ENCODE measurements around the gene VEPH1. TPM values are rescaled to one million over a fixed set of nuclear protein-coding genes. Genes with fewer than 3 reads are reported as not detected.

Gene VEPH1
- polyA plus RNA-seq, 2 of the 4 experiments (the other 2 are of a cell fraction) = 0.04 to 0.16 TPM

DNA sequence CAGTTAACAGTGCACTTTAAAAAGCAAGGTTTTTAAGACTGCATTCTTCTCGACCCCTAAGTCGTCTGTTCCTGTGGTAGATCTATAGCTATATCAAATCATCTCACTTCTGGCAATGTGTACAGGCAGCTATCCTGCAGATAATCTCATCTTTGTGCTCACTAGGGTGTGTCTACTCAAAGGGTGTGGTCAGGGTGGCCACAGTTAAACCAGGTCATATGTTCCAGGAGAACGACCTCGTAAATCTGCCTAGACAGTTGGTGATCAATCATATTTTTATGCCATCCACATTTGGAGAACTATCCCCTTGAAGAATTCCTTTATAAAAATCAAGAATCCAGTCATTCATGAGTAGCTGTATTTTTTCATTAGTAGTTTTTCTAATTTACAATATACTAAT lies 3.0 kb downstream of the VEPH1 start:
- ATAC-seq (peak in 1 of 2 experiments; percentile 30; a peak in 1 of 6 replicates), DNase-seq (ENCODE audit: low read depth in 1 of 2, low spot score in 1 of 2) (peak in 1 of 2 experiments; percentile 7), FAIRE-seq (no peak)
- Histone ChIP-seq H3K4me2 (peak overlapping the region; percentile 47), H3K4me1 (0 out of 3 replicates have a peak, but pooled peaks cover 6% of the 10 kb centered on the region), H3K9me3 (no peaks in the 10 kb centered on the region), H3K4me3 (no peak overlapping the region), H3K27ac (no peak overlapping the region)
- ChIA-PET CTCF (interaction anchor here (1.1 to 11.1 kb wide), 2 partner anchors 33 to 298 kb away, joined by 4 to 188 read pairs; no protein-coding TSS in a partner anchor), POLR2A (no interaction called here)
- no peak for TF ChIP-seq CBX2 (IDR thresholded peaks at IDR 0.05; ENCODE audit: borderline replicate concordance, low read depth)
- no peak for TF ChIP-seq SMC3 (IDR thresholded peaks at IDR 0.05)
- TF ChIP-seq, protein P1, sequence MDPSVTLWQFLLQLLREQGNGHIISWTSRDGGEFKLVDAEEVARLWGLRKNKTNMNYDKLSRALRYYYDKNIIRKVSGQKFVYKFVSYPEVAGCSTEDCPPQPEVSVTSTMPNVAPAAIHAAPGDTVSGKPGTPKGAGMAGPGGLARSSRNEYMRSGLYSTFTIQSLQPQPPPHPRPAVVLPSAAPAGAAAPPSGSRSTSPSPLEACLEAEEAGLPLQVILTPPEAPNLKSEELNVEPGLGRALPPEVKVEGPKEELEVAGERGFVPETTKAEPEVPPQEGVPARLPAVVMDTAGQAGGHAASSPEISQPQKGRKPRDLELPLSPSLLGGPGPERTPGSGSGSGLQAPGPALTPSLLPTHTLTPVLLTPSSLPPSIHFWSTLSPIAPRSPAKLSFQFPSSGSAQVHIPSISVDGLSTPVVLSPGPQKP (IDR thresholded peaks at IDR 0.05; ENCODE audit: low read depth, low read length) = no peak
- TF ChIP-seq FOSL2 (IDR thresholded peaks at IDR 0.05) = no peak
- TF ChIP-seq FOSL2 (CRISPR knock-in tag; IDR thresholded peaks at IDR 0.05) = no peak
- TF ChIP-seq, protein P2, sequence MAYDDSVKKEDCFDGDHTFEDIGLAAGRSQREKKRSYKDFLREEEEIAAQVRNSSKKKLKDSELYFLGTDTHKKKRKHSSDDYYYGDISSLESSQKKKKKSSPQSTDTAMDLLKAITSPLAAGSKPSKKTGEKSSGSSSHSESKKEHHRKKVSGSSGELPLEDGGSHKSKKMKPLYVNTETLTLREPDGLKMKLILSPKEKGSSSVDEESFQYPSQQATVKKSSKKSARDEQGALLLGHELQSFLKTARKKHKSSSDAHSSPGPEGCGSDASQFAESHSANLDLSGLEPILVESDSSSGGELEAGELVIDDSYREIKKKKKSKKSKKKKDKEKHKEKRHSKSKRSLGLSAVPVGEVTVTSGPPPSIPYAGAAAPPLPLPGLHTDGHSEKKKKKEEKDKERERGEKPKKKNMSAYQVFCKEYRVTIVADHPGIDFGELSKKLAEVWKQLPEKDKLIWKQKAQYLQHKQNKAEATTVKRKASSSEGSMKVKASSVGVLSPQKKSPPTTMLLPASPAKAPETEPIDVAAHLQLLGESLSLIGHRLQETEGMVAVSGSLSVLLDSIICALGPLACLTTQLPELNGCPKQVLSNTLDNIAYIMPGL (CRISPR knock-in tag; IDR thresholded peaks at IDR 0.05; ENCODE audit: borderline replicate concordance) = no peak
- TF ChIP-seq, protein P3, sequence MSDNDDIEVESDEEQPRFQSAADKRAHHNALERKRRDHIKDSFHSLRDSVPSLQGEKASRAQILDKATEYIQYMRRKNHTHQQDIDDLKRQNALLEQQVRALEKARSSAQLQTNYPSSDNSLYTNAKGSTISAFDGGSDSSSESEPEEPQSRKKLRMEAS (IDR thresholded peaks at IDR 0.05) = no peak
- TF ChIP-seq HOXB5 (CRISPR knock-in tag; IDR thresholded peaks at IDR 0.05) = no peak
- no peak for TF ChIP-seq ESRRA (IDR thresholded peaks at IDR 0.05; ENCODE audit: borderline replicate concordance, low read length)
- WGBS (ENCODE audit: missing lambda C conversion rate) = 36% methylated on average over 4 of the region's 4 CpGs

DNA sequence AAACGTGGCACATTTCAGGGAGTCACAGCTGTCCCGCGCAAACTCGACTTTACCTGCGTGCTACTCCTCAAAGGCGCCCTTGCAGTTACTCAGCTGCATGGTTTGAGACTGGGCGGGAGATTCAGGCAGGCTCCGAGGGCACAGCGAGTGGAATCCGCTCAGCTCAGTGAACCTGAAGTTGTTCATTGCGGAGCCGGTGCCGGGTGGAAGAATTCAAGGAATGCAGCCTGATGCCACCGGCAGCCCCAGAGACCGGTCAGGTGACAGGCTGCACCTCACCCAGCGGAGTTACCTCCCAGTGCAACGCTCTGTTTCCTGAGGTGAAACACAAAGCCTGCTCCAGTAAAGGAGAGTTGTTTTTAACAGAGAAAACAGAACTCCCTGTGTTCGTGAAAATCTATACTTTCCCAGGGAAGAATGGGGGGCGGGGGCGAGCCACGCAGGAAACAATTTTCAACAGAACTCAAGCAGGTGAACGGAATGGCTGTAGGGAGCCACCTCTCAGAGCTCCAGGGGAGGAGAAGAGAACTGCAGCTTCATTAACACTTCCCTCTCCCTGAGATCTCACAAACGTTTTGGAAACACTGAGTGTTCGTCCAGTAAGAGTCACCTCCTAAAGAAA lies 3.8 kb downstream of the VEPH1 start:
- FAIRE-seq = no peak
- ChIA-PET POLR2A (no interaction called here), CTCF (interaction anchor here (1.1 to 11.1 kb wide), 2 partner anchors 34 to 297 kb away, joined by 4 to 188 read pairs; no protein-coding TSS in a partner anchor)
- Histone ChIP-seq H3K9me3 (no peaks in the 10 kb centered on the region), H3K4me2 (peak overlapping the region; percentile 47), H3K27ac (peak overlapping the region in 1 of 2 experiments; percentile 28; a peak in 1 of 6 replicates), H3K4me1 (0 out of 3 replicates have a peak, but pooled peaks cover 6% of the 10 kb centered on the region), H3K4me3 (peak overlapping the region; percentile 1; the same call in 1 of the 3 replicates)
- DNase-seq (ENCODE audit: low read depth in 1 of 2, low spot score in 1 of 2) = peak in 1 of 2 experiments; percentile 7
- WGBS (ENCODE audit: missing lambda C conversion rate) = 41% methylated on average over 24 of the region's 24 CpGs
- peak; percentile 76 to 81 for ATAC-seq
- TF ChIP-seq, protein P4, sequence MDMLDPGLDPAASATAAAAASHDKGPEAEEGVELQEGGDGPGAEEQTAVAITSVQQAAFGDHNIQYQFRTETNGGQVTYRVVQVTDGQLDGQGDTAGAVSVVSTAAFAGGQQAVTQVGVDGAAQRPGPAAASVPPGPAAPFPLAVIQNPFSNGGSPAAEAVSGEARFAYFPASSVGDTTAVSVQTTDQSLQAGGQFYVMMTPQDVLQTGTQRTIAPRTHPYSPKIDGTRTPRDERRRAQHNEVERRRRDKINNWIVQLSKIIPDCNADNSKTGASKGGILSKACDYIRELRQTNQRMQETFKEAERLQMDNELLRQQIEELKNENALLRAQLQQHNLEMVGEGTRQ (IDR thresholded peaks at IDR 0.05) = no peak
- no peak for TF ChIP-seq TP53 (CRISPR knock-in tag; IDR thresholded peaks at IDR 0.05)
- TF ChIP-seq, protein P5, sequence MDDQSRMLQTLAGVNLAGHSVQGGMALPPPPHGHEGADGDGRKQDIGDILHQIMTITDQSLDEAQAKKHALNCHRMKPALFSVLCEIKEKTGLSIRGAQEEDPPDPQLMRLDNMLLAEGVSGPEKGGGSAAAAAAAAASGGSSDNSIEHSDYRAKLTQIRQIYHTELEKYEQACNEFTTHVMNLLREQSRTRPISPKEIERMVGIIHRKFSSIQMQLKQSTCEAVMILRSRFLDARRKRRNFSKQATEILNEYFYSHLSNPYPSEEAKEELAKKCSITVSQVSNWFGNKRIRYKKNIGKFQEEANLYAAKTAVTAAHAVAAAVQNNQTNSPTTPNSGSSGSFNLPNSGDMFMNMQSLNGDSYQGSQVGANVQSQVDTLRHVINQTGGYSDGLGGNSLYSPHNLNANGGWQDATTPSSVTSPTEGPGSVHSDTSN (IDR thresholded peaks at IDR 0.05) = no peak
- TF ChIP-seq, protein P6, sequence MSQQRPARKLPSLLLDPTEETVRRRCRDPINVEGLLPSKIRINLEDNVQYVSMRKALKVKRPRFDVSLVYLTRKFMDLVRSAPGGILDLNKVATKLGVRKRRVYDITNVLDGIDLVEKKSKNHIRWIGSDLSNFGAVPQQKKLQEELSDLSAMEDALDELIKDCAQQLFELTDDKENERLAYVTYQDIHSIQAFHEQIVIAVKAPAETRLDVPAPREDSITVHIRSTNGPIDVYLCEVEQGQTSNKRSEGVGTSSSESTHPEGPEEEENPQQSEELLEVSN (IDR thresholded peaks at IDR 0.05; ENCODE audit: borderline replicate concordance, low read depth) = 0 out of 2 replicates have a peak, but pooled peaks have one; percentile 26
- TF ChIP-seq BHLHE40 (IDR thresholded peaks at IDR 0.05; ENCODE audit: low read depth, low read length) = no peak

DNA sequence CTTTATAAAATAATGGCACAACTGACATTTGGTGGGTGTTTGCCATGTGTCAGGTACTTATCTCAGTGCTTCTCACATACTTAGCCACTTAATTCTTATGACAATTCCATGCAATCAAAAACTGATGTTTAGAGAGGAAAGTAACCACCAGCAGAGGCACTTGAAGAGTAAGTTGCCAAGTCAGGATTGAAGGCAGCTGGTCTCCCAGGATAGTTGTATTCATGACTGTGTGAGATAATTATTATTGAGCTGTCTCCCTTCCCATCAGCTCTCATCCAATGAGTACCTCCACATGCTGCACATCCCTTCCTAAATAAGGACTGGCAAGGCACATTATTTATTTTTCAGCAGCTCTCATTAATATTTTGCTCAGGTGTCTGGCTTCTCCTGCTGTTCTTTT lies 4.8 kb downstream of the VEPH1 start:
- POLR2A ChIA-PET = no interaction called here
- H3K4me3 ChIP-seq = no peak overlapping the region

More for the DNA sequence above, 4.8 kb downstream of the VEPH1 start:
- no peak overlapping the region for H3K4me2 ChIP-seq
- no peaks in the 10 kb centered on the region for H3K9me3 ChIP-seq
- TF ChIP-seq RCOR1 (IDR thresholded peaks at IDR 0.05; ENCODE audit: low read depth, low read length) (no peak), FOSL2 (IDR thresholded peaks at IDR 0.05) (no peak), FOSL2 (CRISPR knock-in tag; IDR thresholded peaks at IDR 0.05) (no peak), ZNF302 (CRISPR knock-in tag; IDR thresholded peaks at IDR 0.05) (no peak), HOXB5 (CRISPR knock-in tag; IDR thresholded peaks at IDR 0.05) (no peak), RFX5 (IDR thresholded peaks at IDR 0.05) (no peak), SREBF2 (IDR thresholded peaks at IDR 0.05) (no peak)
- TF ChIP-seq, protein P7, sequence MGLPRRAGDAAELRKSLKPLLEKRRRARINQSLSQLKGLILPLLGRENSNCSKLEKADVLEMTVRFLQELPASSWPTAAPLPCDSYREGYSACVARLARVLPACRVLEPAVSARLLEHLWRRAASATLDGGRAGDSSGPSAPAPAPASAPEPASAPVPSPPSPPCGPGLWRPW (IDR thresholded peaks at IDR 0.05) = no peak
- TF ChIP-seq, protein P6 (IDR thresholded peaks at IDR 0.05; ENCODE audit: borderline replicate concordance, low read depth) = no peak
- no peak for DNase-seq (ENCODE audit: low read depth in 1 of 2, low spot score in 1 of 2)
- no peak overlapping the region for H3K27ac ChIP-seq
- CTCF ChIA-PET = interaction anchor here (0.6 to 11.1 kb wide), 3 partner anchors 51 to 296 kb away, joined by 3 to 188 read pairs (median 4); no protein-coding TSS in a partner anchor
- no peak for ATAC-seq
- no peak for FAIRE-seq
- 0 out of 3 replicates have a peak, but pooled peaks cover 6% of the 10 kb centered on the region for H3K4me1 ChIP-seq

Measured in A549 (cell line).